ENCODE data around the gene BTBD18.
"Not testable (repeated sequence)": the region's sequence is repeated elsewhere in the genome, so short reads cannot be mapped to it uniquely, and the experiment has no call there.

BTBD18 gene

DNA sequence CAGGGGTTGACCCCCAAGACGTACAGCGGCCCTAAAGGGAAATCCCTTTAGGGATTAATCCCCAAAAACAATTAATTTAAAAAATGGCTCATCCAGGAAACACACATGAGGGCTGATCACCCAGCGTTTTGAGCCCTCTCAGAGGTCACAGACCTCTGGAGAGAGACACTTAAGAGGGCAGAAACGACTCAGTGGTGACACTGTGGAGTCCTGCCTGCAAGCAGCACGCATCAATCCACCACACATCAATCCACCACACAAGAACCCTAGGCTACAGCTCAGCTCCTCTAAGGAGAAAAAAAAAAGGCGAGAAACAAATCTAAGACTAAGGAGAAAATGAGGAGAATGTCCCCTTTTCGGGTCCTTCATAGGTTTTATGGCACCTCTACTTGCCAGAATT, 22.8 kb downstream of the BTBD18 start:
- no peak for DNase-seq (ENCODE audit: low read depth)

DNA sequence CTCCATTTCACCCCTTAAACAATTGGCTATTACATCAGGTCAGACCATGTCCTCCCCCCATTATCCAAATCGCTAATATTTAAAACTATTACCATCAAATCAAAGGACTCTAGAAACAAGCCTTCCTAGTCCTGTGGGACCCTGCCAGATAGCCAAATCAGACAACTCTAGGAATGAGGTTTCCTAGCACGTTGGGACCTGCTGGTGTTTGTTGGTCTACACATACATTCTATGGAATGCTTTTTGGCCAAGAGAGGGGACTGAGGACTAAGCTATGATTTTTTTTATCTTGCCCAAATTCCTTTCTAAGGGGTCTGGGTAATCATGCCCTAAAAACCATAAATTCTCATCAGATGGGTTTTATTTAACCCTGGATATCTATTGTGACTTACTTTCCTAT, 24.4 kb downstream of the BTBD18 start:
- no peak for DNase-seq (ENCODE audit: low read depth)

DNA sequence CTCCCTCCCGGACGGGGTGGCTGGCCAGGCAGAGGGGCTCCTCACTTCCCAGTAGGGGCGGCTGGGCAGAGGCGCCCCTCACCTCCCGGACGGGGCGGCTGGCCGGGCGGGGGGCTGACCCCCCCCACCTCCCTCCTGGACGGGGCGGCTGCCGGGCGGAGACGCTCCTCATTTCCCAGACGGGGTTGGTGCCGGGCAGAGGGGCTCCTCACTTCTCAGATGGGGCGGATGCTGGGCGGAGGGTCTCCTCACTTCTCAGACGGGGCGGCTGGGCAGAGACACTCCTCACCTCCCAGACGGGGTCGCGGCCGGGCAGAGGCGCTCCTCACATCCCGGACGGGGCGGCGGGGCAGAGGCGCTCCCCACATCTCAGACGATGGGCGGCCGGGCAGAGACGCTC, 34.9 kb downstream of the BTBD18 start:
- not testable (repeated sequence) for DNase-seq (ENCODE audit: low read depth)

DNA sequence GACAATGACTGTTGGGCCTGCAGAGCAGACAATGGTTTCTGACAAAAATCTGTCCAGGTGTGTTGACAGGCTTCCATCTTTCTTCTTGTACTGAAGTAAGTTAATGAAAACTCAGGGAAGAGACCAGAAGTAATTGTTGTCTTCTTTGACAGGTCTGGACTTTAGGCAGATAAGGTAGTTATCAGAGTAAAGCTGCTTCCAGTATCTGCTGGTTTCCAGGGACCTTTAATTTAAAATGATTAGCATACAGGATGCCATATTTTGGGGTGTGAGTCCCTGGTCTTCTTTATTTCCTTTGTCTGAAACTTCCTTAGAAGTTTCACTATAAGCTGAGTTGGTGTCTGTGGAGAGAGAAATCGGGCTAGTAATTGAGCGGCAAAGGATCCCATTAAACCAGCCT, 37.8 kb downstream of the BTBD18 start:
- no peak for DNase-seq (ENCODE audit: low read depth)

- DNase-seq (ENCODE audit: low read depth): peak; percentile 82
Measured at GRCh38 chr11:57712256-57713150, 39.1 kb downstream of the BTBD18 start, which contains the start of gene TMX2. Gene TMX2 (plus strand): TSS chr11:57712593. CDS start chr11:57712619, 26 bp downstream.

DNA sequence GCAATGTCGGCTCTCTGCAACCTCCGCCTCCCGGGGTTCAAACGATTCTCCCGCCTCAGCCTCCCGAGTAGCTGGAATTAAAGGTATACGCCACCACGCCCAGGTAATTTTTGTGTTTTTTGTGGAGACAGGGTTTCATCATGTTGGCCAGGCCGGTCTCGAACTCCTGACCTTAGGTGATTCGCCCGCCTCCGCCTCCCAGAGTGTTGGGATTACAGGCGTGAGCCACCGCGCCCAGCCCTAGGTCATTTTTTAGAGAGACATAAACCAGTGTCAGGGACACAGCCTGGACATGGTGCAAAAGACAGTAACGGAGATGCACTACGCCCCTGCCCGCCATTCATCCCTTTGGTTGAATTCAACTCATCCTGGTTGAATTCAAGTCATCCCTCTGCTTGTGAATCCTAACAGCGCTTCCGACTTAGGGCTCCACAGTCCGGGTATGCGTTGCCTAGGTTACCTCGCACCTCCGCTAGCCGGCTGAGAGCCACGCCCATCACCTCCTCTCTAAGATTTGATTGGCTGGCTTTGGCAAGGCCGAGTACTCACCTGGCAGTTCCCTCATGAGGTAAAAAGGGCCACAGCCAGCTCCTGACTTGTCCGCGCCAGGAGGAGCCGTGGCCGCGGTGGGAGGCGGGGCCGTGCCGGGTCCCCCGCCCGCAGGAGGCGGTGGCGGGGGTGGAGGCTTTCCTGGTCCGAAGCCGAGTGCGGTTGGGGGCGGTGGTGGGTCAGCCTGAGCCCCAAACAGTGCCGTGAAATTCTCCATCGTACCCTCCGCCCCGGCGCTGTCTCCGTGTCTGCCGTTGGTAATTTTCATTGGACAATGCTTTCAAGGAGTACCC, 40.0 kb downstream of the BTBD18 start, which contains the start of gene MED19:
Gene MED19, minus strand, starts transcription at position 802 of the 842 bp plus-strand sequence. Its CDS starts 36 bp downstream, at position 766.
- peak; percentile 49 for DNase-seq (ENCODE audit: low read depth)

DNA sequence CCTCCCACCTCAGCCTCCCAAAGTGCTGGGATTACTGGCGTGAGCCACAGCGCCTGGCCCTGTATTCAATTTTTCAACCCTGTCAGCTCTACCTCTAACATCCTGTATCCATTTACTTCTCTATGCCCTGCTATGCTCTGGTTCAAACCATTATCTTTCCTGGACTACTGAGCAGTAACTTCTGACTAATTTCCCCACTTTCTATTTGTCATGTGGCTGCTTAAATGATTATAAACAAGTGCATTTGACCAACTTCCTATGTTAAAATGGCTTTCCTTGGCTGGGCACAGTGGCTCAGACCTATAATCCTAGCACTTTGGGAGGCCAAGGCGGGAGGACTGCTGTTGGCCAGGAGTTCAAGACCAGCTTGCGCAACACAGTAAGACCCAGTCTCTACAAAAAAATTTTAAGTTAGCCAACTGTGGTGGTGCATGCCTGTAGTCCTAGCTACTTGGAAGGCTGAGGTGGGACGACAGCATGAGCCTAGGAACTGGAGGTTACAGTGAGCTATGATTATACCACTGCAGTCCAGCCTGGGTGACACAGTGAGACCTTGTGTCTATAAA, 41.7 kb downstream of the BTBD18 start:
- DNase-seq (ENCODE audit: low read depth): no peak

GRCh38 chr11:57705432-57705831, 46.2 kb downstream of the BTBD18 start:
- DNase-seq (ENCODE audit: low read depth): not testable (repeated sequence)

DNA sequence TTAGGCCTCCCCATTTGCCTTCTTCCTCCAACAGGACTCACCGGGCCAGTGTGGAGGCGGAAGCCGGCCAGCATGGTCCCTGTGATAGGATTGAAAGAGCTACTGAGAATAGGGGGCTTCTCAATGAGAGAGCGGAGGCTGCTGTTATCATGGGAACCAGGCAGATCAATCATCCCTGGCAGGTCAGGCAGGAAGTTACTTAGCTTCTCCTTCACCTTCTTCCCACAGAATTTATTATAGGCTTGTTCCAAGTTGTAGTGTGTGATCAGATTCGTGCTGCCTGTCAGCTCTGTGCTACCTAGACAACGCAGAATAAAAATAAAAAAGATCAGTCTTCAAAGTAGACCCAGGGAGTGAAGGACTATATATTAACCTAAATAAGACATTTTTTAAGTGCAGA, 46.7 kb downstream of the BTBD18 start:
- DNase-seq (ENCODE audit: low read depth): no peak

- DNase-seq (ENCODE audit: low read depth): no peak
Measured at GRCh38 chr11:57703341-57703740, 48.3 kb downstream of the BTBD18 start.

DNA sequence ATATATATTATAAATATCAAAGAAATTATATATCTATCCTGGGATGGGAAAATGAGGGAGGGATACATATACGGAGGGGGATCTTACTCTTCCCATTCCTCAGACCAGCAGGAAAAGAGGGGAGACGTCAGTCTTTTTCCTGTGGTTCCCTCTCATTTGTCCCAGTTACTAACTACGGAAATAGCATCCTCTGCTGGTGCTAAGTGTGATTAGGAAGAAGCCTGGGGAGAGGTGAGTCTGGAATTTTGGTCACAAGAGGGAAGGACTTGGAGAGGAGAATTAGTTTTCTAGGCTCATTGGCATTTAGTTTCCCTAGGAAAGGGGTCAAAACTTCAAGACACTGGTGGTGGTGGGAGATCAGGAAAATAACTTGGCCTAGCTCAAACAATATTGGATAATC, 51.2 kb downstream of the BTBD18 start:
- DNase-seq (ENCODE audit: low read depth): no peak

DNA sequence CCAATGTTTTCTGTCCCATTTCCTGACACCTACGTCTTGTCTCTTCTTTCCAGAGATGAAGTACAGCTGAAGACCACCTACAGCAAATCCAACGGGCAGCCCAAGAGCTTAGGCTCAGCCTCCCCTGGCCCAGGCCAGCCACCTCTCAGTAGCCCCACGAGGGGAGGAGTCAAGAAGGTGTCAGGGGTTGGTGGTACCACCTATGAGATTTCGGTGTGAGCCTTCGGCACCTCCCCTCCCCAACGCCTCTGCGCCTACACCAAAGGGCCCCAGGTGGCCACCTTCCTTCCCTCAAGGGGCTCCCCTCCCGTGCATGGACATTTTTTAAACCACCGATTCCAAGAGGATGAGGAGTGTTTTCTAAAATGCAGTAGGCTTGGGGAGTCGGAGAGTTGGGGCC, 51.8 kb downstream of the BTBD18 start:
- DNase-seq (ENCODE audit: low read depth): no peak

DNA sequence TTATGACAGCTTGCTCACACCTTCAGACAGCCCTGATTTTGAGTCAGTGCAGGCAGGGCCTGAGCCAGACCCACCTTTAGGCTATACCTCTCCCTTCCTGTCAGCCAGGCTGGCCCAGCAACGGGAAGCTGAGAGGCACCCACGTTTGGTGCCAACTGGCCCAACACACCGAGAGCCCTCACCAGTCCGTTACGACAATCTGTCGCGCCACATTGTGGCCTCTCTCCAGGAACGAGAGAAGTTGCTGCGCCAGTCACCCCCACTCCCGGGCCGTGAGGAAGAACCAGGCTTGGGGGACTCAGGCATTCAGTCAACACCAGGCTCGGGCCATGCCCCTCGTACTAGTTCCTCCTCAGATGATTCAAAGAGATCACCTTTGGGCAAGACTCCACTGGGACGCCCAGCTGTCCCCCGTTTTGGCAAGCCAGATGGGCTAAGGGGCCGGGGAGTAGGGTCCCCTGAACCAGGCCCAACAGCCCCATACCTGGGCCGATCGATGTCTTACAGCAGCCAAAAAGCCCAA, 52.7 kb downstream of the BTBD18 start:
- DNase-seq (ENCODE audit: low read depth): no peak

Measured in stimulated activated CD8-positive, alpha-beta memory T cell treated with anti-CD3 and anti-CD28 coated beads, Interleukin-12 subunit alpha, Interleukin-12 subunit beta, amount 100 ng/mL, for 1 hour (primary cell).